ENCODE measurements around the gene ADPRH.

ADPRH gene

GRCh38 chr3:119632829-119633228 lies 53.5 kb downstream of the ADPRH start:
- TF ChIP-seq, protein P1, sequence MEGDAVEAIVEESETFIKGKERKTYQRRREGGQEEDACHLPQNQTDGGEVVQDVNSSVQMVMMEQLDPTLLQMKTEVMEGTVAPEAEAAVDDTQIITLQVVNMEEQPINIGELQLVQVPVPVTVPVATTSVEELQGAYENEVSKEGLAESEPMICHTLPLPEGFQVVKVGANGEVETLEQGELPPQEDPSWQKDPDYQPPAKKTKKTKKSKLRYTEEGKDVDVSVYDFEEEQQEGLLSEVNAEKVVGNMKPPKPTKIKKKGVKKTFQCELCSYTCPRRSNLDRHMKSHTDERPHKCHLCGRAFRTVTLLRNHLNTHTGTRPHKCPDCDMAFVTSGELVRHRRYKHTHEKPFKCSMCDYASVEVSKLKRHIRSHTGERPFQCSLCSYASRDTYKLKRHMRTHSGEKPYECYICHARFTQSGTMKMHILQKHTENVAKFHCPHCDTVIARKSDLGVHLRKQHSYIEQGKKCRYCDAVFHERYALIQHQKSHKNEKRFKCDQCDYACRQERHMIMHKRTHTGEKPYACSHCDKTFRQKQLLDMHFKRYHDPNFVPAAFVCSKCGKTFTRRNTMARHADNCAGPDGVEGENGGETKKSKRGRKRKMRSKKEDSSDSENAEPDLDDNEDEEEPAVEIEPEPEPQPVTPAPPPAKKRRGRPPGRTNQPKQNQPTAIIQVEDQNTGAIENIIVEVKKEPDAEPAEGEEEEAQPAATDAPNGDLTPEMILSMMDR (IDR thresholded peaks at IDR 0.05; ENCODE audit: extremely low read depth, insufficient read depth, missing control alignments) = no peak
- in situ Hi-C loops (cut with MboI; ENCODE audit: low pct_unique_long_range_greater_than_20kb, low sequenced_read_pairs, unreplicated experiment) = no loop called here

GRCh38 chr3:119635719-119636118 lies 56.4 kb downstream of the ADPRH start:
- in situ Hi-C loops (cut with MboI; ENCODE audit: low pct_unique_long_range_greater_than_20kb, low sequenced_read_pairs, unreplicated experiment) = no loop called here
- TF ChIP-seq, protein P1 (IDR thresholded peaks at IDR 0.05; ENCODE audit: extremely low read depth, insufficient read depth, missing control alignments) = no peak
- DNase-seq (ENCODE audit: low spot score) = no peak

More at GRCh38 chr3:119632829-119633228, 53.5 kb downstream of the ADPRH start:
- DNase-seq (ENCODE audit: low spot score) = no peak

- in situ Hi-C loops (cut with MboI; ENCODE audit: low pct_unique_long_range_greater_than_20kb, low sequenced_read_pairs, unreplicated experiment) = no loop called here
- TF ChIP-seq, protein P1 (IDR thresholded peaks at IDR 0.05; ENCODE audit: extremely low read depth, insufficient read depth, missing control alignments) = no peak
- no peak for DNase-seq (ENCODE audit: low spot score)
Measured at GRCh38 chr3:119636249-119636648, 57.0 kb downstream of the ADPRH start.

DNA sequence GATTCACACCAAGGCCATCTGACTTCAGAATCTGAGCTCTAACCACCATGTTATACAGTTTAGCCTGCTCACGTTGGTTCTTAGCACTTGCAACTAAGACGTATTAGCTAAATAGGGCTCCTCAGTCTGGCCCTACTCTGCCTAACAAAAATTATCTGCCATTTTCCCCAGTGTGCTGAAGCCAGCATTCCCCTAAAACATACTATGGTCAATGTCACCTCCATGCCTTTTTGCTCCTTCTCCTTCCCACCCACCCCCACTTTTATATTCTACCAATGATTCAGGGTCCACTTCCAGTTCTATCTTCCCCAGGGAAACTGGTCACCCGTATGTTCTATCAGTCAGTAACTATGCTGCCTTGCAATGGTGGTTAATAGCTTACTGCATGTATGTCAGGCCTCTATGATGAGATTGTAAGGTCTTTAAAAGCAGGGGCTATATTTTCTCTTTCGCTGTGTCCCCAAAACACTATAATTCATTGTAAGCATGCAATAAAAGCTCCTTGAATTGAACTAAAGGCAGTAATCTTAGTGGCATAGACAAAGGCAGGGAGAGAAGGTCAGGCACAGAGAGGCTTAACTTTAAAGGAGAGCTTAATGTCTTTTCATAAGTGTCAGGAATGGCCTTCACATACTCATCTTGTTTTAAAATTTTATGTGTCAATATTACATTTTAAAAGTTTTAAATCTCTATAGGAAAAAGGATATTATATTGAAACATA lies 57.8 kb downstream of the ADPRH start:
- in situ Hi-C loops (cut with MboI; ENCODE audit: low pct_unique_long_range_greater_than_20kb, low sequenced_read_pairs, unreplicated experiment) = no loop called here
- TF ChIP-seq, protein P1 (IDR thresholded peaks at IDR 0.05; ENCODE audit: extremely low read depth, insufficient read depth, missing control alignments) = no peak
- no peak for DNase-seq (ENCODE audit: low spot score)

GRCh38 chr3:119637679-119638477 lies 58.6 kb downstream of the ADPRH start:
- DNase-seq (ENCODE audit: low spot score) = no peak
- TF ChIP-seq, protein P1 (IDR thresholded peaks at IDR 0.05; ENCODE audit: extremely low read depth, insufficient read depth, missing control alignments) = no peak
- in situ Hi-C loops (cut with MboI; ENCODE audit: low pct_unique_long_range_greater_than_20kb, low sequenced_read_pairs, unreplicated experiment) = no loop called here
